ENCODE results near the gene KCTD10.

GRCh38 chr12:109461846-109462756, 15.0 kb downstream of the KCTD10 start:
- TF ChIP-seq CTCF (IDR thresholded peaks at IDR 0.05) (no peak), TP53 (CRISPR knock-in tag; IDR thresholded peaks at IDR 0.05) (no peak), ZNF671 (CRISPR knock-in tag; IDR thresholded peaks at IDR 0.05) (no peak), STAT6 (CRISPR knock-in tag; conservative IDR thresholded peaks at IDR 0.05; ENCODE audit: low read depth) (no peak), ZBTB21 (CRISPR knock-in tag; IDR thresholded peaks at IDR 0.05; ENCODE audit: borderline replicate concordance) (no peak)
- TF ChIP-seq, protein P1, sequence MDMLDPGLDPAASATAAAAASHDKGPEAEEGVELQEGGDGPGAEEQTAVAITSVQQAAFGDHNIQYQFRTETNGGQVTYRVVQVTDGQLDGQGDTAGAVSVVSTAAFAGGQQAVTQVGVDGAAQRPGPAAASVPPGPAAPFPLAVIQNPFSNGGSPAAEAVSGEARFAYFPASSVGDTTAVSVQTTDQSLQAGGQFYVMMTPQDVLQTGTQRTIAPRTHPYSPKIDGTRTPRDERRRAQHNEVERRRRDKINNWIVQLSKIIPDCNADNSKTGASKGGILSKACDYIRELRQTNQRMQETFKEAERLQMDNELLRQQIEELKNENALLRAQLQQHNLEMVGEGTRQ (CRISPR knock-in tag; IDR thresholded peaks at IDR 0.05), result no peak
